PC-9 (cell line): Measurements from ENCODE around the gene NOP53. TPM values are rescaled to one million over a fixed set of nuclear protein-coding genes. Genes with fewer than 3 reads are reported as not detected.

ENCODE experiments used
- Bru-seq: library from RNA; stranded (reverse); fragments of 400-500 nt; gene quantifications from one replicate; lab custom pipeline; 2021; lab: Mats Ljungman, UMichigan
- BruChase-seq, 2 experiments: library from RNA; stranded (reverse); fragments of 400-500 nt; gene quantifications; one replicate each; lab custom pipeline; 2021; lab: Mats Ljungman, UMichigan
- BruUV-seq: library from RNA; stranded (reverse); fragments of 400-500 nt; replicated peaks from 2 replicates; lab custom pipeline; 2021; lab: Mats Ljungman, UMichigan
- CTCF ChIA-PET: fragments of 300-600 bp; sonication (Branson Sonifier 250); formaldehyde crosslinking; loops from one replicate; lab custom pipeline; 2022; ENCODE audit warnings: antibody characterized with exemption; lab: Charles Lee
- POLR2A ChIA-PET: fragments of 300-600 bp; sonication (Branson Sonifier 250); formaldehyde crosslinking; loops from one replicate; lab custom pipeline; 2022; ENCODE audit warnings: antibody characterized with exemption; ENCODE audit not compliant: unreplicated experiment; lab: Charles Lee
- DNase-seq, 2 experiments: peaks; one replicate each; pipeline versions ENCODE4 v3.0.0 to v3.0.0-alpha.2; 2015 to 2022; ENCODE audit warnings: mixed read lengths in 1 of 2
- H2AFZ ChIP-seq: fragments of 200-600 bp; sonication (generic); 2 replicates; pipeline ENCODE4 v1.8.1; 2017; ENCODE audit warnings: antibody characterized with exemption
- H3F3A ChIP-seq: fragments of 200-600 bp; sonication (generic); 2 replicates; pipeline ENCODE4 v1.8.1; 2017; ENCODE audit warnings: antibody characterized with exemption, mild to moderate bottlenecking, low read depth; ENCODE audit not compliant: insufficient read depth
- H3K27ac ChIP-seq: fragments of 200-600 bp; sonication (generic); 2 replicates; pipeline ENCODE4 v1.6.1; 2016; ENCODE audit warnings: mixed run types
- H3K27me3 ChIP-seq: fragments of 200-600 bp; sonication (generic); 2 replicates; pipeline ENCODE4 v1.6.1; 2016; ENCODE audit warnings: low read depth, mixed run types; ENCODE audit not compliant: insufficient read depth
- H3K36me3 ChIP-seq: fragments of 200-600 bp; sonication (generic); 2 replicates; pipeline ENCODE4 v1.6.1; 2016; ENCODE audit warnings: low read depth, mixed run types
- H3K4me1 ChIP-seq: fragments of 200-600 bp; sonication (generic); replicated peaks from 2 replicates; pipeline ENCODE4 v1.6.1; 2016; ENCODE audit warnings: mixed run types; ENCODE audit not compliant: insufficient read depth
- H3K4me2 ChIP-seq: fragments of 200-600 bp; sonication (generic); 2 replicates; pipeline ENCODE4 v1.6.1; 2017; ENCODE audit warnings: mixed run types
- H3K4me3 ChIP-seq: fragments of 200-600 bp; sonication (generic); 2 replicates; pipeline ENCODE4 v1.6.1; 2016; ENCODE audit warnings: mixed run types
- H3K79me2 ChIP-seq: fragments of 200-600 bp; sonication (generic); 2 replicates; pipeline ENCODE4 v1.6.1; 2017; ENCODE audit warnings: low read depth, mixed run types
- H3K9me2 ChIP-seq: fragments of 200-600 bp; sonication (generic); 2 replicates; pipeline ENCODE4 v1.8.1; 2017; ENCODE audit warnings: mild to moderate bottlenecking; ENCODE audit not compliant: insufficient read depth
- H3K9me3 ChIP-seq: fragments of 200-600 bp; sonication (generic); 2 replicates; pipeline ENCODE4 v1.8.1; 2016; ENCODE audit warnings: low read depth; ENCODE audit not compliant: insufficient read depth
- H4K20me1 ChIP-seq: fragments of 200-600 bp; sonication (generic); 2 replicates; pipeline ENCODE4 v1.8.1; 2017; ENCODE audit not compliant: insufficient read depth
- EZH2 ChIP-seq: fragments of 200-600 bp; sonication (generic); IDR thresholded peaks from 2 replicates; pipeline ENCODE4 v1.8.0; 2017; ENCODE audit warnings: antibody characterized with exemption, low read depth
- intact Hi-C: fragments of 100-400 bp; cut with micrococcal nuclease; formaldehyde crosslinking; loops from one replicate; pipeline ENCODE4 v1.10.0; 2022; ENCODE audit not compliant: unreplicated experiment
- long read RNA-seq: library from polyadenylated mRNA; stranded (forward); transcript quantifications from one replicate; pipeline ENCODE4 v2.0.0, GENCODE V29; 2022
- total RNA-seq: library from RNA; stranded (reverse); gene quantifications from 2 replicates; pipeline ENCODE4 v1.2.3, GENCODE V29; 2021
- TF ChIP-seq, protein P1 (sequence below): fragments of 200-600 bp; sonication (generic); conservative IDR thresholded peaks from 2 replicates; pipeline ENCODE4 v1.6.1; 2017; ENCODE audit warnings: mixed run types, antibody characterized with exemption, mild to moderate bottlenecking, moderate library complexity

Gene NOP53
- total RNA-seq (225 and 296 TPM in 2 replicates), Bru-seq, nascent RNA (percentile 86 among the genes with signal in this experiment), BruChase-seq, experiment 1, labeled RNA remaining after a 2-hour chase (percentile 87 among the genes with signal in this experiment), BruChase-seq, experiment 2, labeled RNA remaining after a 6-hour chase (percentile 92 among the genes with signal in this experiment)
- long read RNA-seq, transcript NOP53-201 (13 exons, 1,528 nt) = minor isoform, 189 of 1,070 reads
- long read RNA-seq, transcript NOP53-206 (2 exons, 265 nt) = major isoform, 828 of 1,070 reads
- long read RNA-seq, partial matches to known transcripts = 41 of 1,070 reads
- long read RNA-seq, other reads (novel, unspliced or antisense) = 12 of 1,070 reads

DNA sequence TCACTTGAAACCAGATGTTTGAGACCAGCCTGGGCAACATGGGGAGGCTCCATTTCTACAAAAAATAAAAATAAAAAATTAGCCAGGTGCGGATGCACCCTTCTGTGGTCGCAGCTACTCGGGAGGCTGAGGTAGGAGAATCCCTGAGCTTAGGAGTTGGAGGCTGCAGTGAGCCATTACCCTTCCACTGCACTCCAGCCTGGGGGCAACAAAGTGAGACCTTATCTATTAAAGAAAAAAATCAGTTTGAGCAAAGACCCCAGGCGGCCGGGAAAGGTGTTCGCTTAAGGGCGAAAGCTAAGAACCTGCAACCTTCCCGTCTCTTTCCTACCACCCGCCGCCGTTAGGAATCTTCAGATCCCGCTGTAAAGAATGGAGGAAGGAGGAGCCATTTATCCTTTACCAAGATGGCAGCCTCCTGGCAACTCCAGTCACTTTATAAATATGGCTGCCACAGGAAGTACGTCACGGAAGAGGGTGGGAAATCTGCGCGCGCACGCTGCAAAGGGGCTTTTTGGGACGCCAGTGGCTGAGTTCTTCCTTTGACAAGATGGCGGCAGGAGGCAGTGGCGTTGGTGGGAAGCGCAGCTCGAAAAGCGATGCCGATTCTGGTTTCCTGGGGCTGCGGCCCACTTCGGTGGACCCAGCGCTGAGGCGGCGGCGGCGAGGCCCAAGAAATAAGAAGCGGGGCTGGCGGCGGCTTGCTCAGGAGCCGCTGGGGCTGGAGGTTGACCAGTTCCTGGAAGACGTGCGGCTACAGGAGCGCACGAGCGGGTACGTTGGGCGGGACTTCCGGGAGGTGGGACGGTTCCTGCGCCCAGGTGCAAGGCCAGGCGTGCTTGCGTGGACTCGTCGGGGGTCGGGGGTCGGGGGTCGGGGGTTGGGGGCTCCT lies at the start of gene NOP53:
NOP53 (plus strand) TSS at position 537 of the 892 bp plus-strand sequence; CDS start at position 551, 14 bp downstream.
- TF ChIP-seq, protein P1, sequence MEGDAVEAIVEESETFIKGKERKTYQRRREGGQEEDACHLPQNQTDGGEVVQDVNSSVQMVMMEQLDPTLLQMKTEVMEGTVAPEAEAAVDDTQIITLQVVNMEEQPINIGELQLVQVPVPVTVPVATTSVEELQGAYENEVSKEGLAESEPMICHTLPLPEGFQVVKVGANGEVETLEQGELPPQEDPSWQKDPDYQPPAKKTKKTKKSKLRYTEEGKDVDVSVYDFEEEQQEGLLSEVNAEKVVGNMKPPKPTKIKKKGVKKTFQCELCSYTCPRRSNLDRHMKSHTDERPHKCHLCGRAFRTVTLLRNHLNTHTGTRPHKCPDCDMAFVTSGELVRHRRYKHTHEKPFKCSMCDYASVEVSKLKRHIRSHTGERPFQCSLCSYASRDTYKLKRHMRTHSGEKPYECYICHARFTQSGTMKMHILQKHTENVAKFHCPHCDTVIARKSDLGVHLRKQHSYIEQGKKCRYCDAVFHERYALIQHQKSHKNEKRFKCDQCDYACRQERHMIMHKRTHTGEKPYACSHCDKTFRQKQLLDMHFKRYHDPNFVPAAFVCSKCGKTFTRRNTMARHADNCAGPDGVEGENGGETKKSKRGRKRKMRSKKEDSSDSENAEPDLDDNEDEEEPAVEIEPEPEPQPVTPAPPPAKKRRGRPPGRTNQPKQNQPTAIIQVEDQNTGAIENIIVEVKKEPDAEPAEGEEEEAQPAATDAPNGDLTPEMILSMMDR = no peak
- TF ChIP-seq EZH2 = no peak
- Histone ChIP-seq H3K36me3 (peaks cover 31% of the 10 kb centered on the region), H3K4me2 (peak within 1 kb of the TSS; percentile 91), H2AFZ (peak within 1 kb of the TSS; percentile 93), H4K20me1 (peaks cover 35% of the 10 kb centered on the region), H3F3A (peaks cover 31% of the 10 kb centered on the region), H3K27me3 (no peaks in the 10 kb centered on the region), H3K9me2 (peaks cover 4% of the 10 kb centered on the region; the same call in 1 of the 2 replicates), H3K9me3 (no peaks in the 10 kb centered on the region), H3K4me1 (peaks cover 29% of the 10 kb centered on the region), H3K27ac (peak within 1 kb of the TSS; percentile 82), H3K79me2 (peaks cover 44% of the 10 kb centered on the region), H3K4me3 (peak within 1 kb of the TSS; percentile 94)
- ChIA-PET POLR2A (interaction anchor here (0.6 kb wide), 1 partner anchor 22 kb away, joined by 3 read pairs; no protein-coding TSS in a partner anchor), CTCF (interaction anchor here (0.6 to 1.4 kb wide), 2 partner anchors 32 to 258 kb away, joined by 3 to 4 read pairs; no protein-coding TSS in a partner anchor)
- BruUV-seq = TSS peak; percentile 73
- DNase-seq = peak; percentile 90 to 95
- intact Hi-C loops = no loop called here

DNA sequence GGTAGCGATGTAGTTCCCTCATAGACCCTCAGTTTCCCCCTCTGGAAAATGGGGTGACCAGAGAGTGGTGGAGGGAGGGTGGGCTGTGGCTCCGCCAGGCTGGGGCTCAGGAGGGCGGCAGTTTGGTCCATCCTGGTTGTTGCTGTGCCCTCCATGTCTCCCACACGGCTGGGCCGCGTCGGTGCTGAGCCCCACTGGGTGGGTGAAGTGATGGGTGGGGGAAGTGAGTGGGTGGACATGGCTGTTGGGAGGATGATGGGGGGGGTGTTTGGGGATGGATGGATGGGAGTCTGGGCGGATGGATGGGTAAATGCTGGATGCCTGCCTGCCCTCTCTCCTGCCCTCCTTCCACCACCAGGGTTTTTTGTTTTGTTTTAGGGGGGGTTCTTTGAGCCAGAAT lies 48.7 kb upstream of the NOP53 start:
- CTCF ChIA-PET = no interaction called here

More for the DNA sequence above, 48.7 kb upstream of the NOP53 start:
- Histone ChIP-seq H3K4me2 (no peak overlapping the region), H3F3A (peaks cover 11% of the 10 kb centered on the region; the same call in 1 of the 2 replicates), H2AFZ (no peak overlapping the region), H3K36me3 (no peaks in the 10 kb centered on the region), H3K9me3 (no peaks in the 10 kb centered on the region), H3K4me3 (no peak overlapping the region), H3K27me3 (no peaks in the 10 kb centered on the region), H3K4me1 (no peaks in the 10 kb centered on the region), H3K27ac (no peak overlapping the region), H4K20me1 (peaks cover 5% of the 10 kb centered on the region; the same call in 1 of the 2 replicates), H3K79me2 (no peaks in the 10 kb centered on the region), H3K9me2 (no peaks in the 10 kb centered on the region)
- TF ChIP-seq EZH2 = no peak
- TF ChIP-seq, protein P1 = no peak
- intact Hi-C loops = no loop called here
- POLR2A ChIA-PET = no interaction called here
- no TSS peak for BruUV-seq
- DNase-seq = no peak
